ENCODE measurements around the gene CDH23. TPM values are rescaled to one million over a fixed set of nuclear protein-coding genes. Genes with fewer than 3 reads are reported as not detected.

Gene CDH23
- polyA plus RNA-seq, 1 donor: 4.2 TPM

- DNase-seq: no peak
Measured at GRCh38 chr10:71805776-71806703, 409.3 kb downstream of the CDH23 start.

- DNase-seq: no peak
Measured at GRCh38 chr10:71806704-71807556, 410.2 kb downstream of the CDH23 start.

- DNase-seq: no peak
Measured at GRCh38 chr10:71807557-71808510, 411.1 kb downstream of the CDH23 start.

- DNase-seq: no peak
Measured at GRCh38 chr10:71809628-71810027, 412.9 kb downstream of the CDH23 start.

GRCh38 chr10:71810048-71810750 is 413.5 kb downstream of the CDH23 start:
- no peak for DNase-seq

- no peak for DNase-seq
Measured at GRCh38 chr10:71811351-71811750, 414.6 kb downstream of the CDH23 start.

- DNase-seq: peak; percentile 43
Measured at GRCh38 chr10:71812016-71812912, 415.5 kb downstream of the CDH23 start.

- DNase-seq: no peak
Measured at GRCh38 chr10:71812913-71813590, 416.3 kb downstream of the CDH23 start.

- no peak for DNase-seq
Measured at GRCh38 chr10:71814922-71815411, 418.2 kb downstream of the CDH23 start.

GRCh38 chr10:71815515-71816130 is 418.9 kb downstream of the CDH23 start:
- no peak for DNase-seq

- DNase-seq: no peak
Measured at GRCh38 chr10:71816421-71816851, 419.7 kb downstream of the CDH23 start.

GRCh38 chr10:71816936-71817618 is 420.4 kb downstream of the CDH23 start:
- no peak for DNase-seq

- no peak for DNase-seq
Measured at GRCh38 chr10:71817831-71818655, 421.3 kb downstream of the CDH23 start.

- no peak for DNase-seq
Measured at GRCh38 chr10:71818674-71819260, 422.0 kb downstream of the CDH23 start.

- DNase-seq: no peak
Measured at GRCh38 chr10:71819441-71819861, 422.7 kb downstream of the CDH23 start.

GRCh38 chr10:71819985-71820384 is 423.3 kb downstream of the CDH23 start:
- DNase-seq: no peak

- no peak for DNase-seq
Measured at GRCh38 chr10:71820966-71821365, 424.2 kb downstream of the CDH23 start.

Measured in hindlimb muscle (tissue), 1 donor.